Effector CD8-positive, alpha-beta T cell (primary cell): ENCODE results near the gene GNAZ.
"Not testable (repeated sequence)": the region's sequence is repeated elsewhere in the genome, so short reads cannot be mapped to it uniquely, and the experiment has no call there.

Experiments
- DNase-seq: peaks from one replicate; lab custom pipeline; 2025; lab: John Stamatoyannopoulos, UW
- total RNA-seq, 4 experiments: gene quantifications; one replicate each; lab custom pipeline; 2026; lab: John Stamatoyannopoulos, UW

GNAZ gene
- total RNA-seq = 2.4 to 5.3 (median 4.0) reads per million in 4 experiments

DNA sequence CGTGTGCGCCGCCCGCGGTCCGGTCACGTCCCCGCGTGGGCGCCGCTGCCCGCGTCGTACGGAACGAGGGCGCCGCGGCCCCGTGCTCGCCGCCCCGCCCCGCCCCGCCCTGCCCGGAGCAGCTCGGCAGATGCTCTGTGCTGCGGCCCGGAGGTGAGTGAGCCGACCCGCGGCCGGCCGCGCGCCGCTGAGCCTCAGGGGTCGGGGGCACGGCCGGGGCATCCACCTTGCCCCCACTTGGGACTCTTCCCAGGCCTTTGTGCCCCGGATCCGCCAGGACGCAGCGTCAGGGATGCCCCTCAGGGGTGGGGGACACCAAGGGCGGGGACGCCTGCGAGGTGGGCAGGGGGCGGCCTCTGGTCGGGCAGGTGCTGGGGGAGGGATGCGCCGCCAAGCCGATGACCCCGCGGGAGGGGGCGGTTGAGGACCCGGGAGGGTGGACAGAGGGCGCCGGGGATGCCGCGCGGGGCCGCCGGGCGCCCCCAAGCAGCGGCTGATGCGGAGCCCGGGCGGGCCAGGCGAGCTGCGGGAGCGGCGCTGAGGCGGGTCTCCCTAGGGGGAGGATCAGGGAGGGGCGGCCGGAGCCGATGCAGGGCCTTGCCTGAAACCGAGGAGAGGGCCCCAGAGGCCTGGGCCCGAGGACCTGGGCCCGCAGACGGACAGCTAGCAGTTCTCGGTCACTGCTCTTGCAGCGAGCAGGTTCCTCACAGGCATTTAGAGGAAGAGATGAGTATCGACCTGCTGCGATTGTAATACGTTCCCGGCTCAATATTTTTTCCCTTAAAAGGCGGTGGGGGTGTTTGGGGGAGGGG is at the start of gene GNAZ:
TSS of gene GNAZ (plus strand) at position 102 of the 812 bp plus-strand sequence. CDS start 25,177 bp downstream, outside the sequence.
- DNase-seq = no peak

DNA sequence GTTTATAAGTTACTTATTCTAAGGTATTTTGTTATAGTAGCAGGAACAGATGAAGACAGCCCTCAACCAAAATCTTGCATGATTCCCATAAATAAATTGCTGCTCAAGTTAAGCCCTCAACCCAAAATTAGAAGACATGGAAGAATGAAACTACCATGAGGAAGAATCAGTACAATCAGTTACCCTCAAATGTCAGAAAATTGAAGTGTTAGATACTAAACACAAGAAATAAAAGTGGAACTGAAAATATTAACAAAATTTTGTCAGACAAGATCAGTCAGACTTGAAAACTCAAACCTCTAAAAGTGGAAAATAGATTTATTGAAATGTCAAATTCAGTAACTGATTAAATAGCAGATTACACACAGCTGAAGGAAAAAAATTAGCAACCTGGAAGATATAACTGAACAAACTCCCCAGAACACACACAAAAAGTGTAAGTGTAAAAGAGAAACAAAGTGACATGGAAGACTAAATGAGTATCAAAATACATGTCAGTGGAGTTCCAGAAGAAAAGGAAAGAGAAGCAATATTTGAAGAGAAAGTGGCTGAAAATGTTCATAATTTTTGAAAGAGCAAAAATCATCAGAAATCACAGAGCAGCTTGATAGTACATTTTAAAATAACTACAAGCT is 49.5 kb upstream of the GNAZ start:
- no peak for DNase-seq

- DNase-seq = not testable (repeated sequence)
Observed at GRCh38 chr22:23021660-23022353, 48.5 kb upstream of the GNAZ start.

- DNase-seq = no peak
Observed at GRCh38 chr22:23023294-23023693, 47.0 kb upstream of the GNAZ start.

DNA sequence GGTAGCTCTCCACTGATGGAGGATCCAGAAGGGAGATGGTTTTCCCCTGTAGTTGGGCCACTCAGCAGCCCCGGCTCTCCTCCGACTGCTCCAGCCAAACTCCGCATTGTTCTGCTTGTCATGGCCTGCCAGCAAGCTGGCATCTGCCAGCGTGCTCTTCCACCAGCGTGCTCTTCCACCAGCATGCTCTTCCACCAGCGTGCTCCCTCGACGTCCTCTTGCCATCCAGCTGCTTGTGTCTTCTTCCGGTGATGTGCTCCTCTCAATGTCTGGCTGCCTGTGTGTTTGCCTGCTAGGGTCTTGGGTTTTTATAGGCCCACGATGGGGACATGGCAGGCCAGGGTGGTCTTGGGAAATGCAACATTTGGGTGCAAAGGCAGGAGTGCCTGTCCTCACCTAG is 43.5 kb upstream of the GNAZ start:
- no peak for DNase-seq

DNA sequence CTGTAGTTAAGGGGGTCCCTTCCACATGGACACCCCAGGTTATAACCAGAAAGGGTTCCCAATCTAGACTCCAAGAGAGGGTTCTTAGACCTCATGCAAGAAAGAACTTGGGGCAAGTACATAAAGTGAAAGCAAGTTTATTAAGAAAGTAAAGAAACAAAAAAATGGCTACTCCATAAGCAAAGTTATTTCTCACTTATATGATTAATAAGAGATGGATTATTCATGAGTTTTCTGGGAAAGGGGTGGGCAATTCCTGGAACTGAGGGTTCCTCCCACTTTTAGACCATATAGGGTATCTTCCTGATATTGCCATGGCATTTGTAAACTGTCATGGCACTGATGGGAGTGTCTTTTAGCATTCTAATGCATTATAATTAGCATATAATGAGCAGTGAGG is 42.5 kb upstream of the GNAZ start:
- DNase-seq = not testable (repeated sequence)

DNA sequence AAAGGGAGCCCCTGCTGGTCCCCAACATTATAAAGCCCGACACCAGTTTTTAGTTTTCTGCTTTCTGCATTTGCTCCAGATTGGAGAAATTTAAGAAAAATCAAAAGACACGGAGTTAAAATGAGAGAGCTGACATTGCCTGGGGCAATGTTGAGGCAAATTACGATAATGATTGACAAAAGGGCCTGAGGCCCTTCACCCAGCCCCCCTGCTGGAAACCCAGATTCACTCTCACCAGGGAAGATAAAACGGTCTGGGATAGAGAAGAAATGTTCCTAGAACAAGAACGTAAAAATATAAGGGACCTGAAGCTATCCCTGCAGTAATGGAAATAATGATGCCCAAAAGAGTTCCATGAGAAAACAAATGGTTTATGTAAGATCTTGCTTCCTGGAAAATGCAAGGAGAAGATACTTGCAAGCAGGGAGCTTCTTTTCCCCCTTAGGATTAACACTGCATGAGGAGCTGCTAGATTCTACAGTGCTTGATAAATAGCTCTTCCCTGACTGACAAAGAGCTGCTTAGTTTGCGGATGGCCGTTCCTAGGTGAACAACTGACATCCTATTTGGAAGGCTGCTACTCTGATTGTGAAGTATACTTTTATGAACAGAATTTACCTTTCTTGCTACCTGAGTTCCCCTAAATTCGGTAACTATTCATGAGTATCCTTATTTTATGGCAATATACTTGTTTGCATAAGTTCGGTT is 40.6 kb upstream of the GNAZ start:
- no peak for DNase-seq

DNA sequence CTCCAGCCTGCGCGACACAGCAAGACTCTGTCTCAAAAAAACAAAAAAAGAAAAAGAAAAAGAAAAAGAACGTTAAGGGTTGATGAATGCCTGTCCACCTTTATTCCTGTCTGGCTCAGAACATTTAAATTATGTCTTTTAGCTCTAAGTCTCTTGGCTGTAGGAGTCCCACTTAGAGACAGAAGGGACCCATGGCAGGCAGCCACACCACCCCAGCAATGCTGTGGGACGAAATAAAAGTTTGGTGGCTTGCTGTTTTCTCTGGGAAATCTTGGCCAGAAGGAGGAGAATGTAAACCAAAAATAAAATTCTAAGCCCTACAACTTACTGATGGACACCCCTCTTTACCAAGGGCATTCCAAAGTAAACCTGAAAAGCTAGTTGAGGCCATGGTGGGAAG is 38.9 kb upstream of the GNAZ start:
- no peak for DNase-seq

GRCh38 chr22:23031786-23032185 is 38.5 kb upstream of the GNAZ start:
- DNase-seq = no peak

GRCh38 chr22:23032658-23033057 is 37.7 kb upstream of the GNAZ start:
- DNase-seq = no peak

DNA sequence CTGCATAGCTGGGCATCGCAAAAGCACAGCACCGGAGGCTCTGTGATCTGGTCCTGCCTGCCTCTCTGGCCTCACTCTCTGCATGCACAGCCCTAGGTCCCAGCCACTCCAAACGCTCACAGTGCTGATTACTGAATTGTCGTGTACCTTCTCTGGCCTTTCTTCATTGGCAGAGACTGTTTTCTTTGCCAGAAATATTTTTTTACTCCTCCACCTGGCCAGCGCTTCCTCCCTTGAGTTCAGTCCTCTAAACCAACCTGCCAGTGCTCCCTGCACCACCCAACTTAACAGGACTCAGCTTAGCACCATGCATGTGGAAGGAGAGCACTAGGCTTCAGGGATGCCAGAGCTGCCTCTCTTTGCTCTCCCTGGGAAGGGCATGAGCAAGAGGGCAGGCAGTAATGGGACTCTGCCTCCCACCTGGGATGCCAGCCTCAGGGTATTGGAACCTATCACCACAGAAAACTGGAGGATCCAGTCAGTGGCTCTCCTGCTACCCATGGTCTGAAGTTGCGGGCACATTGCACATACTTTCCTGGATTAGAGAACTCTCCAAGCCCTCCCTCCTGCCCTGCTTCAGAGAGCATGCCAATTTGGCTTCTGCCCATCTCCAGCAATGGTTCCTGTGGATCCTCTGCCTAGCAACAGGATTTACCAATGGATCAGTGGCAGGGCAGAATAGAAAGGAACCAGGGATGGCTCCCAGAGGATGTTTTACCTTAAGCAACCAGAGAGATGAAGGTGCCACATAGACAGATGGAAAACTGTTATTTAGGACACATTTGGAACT is 37.0 kb upstream of the GNAZ start:
- DNase-seq = no peak

- no peak for DNase-seq
Observed at GRCh38 chr22:23034621-23035556, 35.4 kb upstream of the GNAZ start.

- no peak for DNase-seq
Observed at GRCh38 chr22:23035557-23036277, 34.6 kb upstream of the GNAZ start.

DNA sequence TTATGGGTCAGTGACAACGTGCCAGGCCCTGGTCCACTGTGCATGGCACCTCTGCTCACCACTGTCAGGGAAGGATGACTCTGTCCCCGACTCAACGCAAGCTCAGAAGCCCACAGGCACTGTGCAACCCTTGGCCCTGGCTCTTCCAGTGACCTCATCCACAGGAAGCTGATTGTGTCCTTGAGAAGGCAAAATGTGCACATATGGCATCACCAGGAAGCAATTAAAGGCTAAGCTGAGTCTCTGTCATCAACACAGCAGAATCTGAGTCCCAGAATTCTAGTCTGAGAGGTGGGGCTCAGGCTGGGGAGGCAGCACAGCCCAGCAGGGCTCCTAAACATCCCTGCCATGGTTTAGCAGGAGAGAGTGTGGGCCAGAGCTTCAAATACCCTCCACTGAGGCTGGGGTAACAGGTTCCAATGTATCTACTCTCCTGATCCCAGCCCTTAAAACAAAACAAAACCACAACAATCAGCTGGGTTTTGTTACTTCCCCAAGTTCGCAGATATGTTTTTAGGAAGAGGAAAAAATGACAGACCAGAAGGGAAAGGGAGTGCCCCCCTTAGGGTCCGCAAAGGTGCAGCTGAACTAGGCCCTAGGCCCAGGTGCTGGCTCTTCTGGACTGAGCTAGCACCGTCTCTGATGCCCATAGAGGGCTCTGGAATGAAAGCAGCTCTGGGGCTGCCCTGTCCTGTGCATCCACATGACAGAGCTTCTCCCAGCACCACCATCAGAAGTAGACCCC is 33.5 kb upstream of the GNAZ start:
- no peak for DNase-seq

GRCh38 chr22:23037429-23038333 is 32.6 kb upstream of the GNAZ start:
- no peak for DNase-seq

GRCh38 chr22:23038334-23038642 is 32.0 kb upstream of the GNAZ start:
- no peak for DNase-seq

DNA sequence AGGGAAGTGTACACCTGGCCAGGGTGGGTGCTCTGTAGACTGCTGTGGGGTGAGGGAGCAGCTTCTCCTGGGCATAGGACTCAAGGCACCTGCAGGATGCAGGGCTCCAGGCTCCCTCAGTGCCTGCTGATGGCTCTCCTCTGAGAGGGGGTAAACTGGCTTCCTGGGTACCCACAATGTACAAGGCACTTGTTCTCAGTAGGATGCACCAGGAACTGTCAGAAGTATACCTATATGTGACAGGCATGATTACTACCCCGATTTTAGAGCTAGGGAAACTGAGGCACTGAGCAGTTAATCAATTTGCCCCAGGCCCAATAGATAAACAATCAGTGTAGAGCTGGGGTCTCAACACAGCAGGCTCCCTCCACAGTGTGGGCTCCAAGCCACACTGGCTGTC is 31.4 kb upstream of the GNAZ start:
- DNase-seq = no peak

- no peak for DNase-seq
Observed at GRCh38 chr22:23042179-23042578, 28.1 kb upstream of the GNAZ start.
